Esophagus muscularis mucosa (tissue), 4 donors: ENCODE results near the gene CORIN. TPM values are rescaled to one million over a fixed set of nuclear protein-coding genes. Genes with fewer than 3 reads are reported as not detected.
"Not testable (repeated sequence)": the region's sequence is repeated elsewhere in the genome, so short reads cannot be mapped to it uniquely, and the experiment has no call there.

Experiments used
- DNase-seq: peaks from one replicate; pipeline ENCODE4 v3.0.0-alpha.2; 2017; ENCODE audit errors: extremely low spot score
- H3K27ac ChIP-seq, 4 donors: fragments of 200-600 bp; sonication (generic); replicated peaks in 1 of 4; 1 replicate in 3 of 4; 2 replicates in 1 of 4; pipeline ENCODE4 v1.5.1; 2016 to 2019; ENCODE audit warnings: mild to moderate bottlenecking in 1 of 4
- H3K27me3 ChIP-seq, 4 donors: fragments of 200-600 bp; sonication (generic); one replicate each; pipeline versions ENCODE4 v1.5.1 to v1.6.0; 2016 to 2019
- H3K36me3 ChIP-seq, 4 donors: fragments of 200-600 bp; sonication (generic); one replicate each; pipeline ENCODE4 v1.5.1; 2016 to 2019
- H3K4me1 ChIP-seq, 4 donors: fragments of 200-600 bp; sonication (generic); one replicate each; pipeline ENCODE4 v1.5.1; 2016 to 2019
- H3K4me3 ChIP-seq, 4 donors: fragments of 200-600 bp; sonication (generic); 1 replicate in 2 of 4; 2 replicates in 2 of 4; pipeline ENCODE4 v1.5.1; 2016 to 2019; ENCODE audit warnings: mild to moderate bottlenecking in 4 of 4, moderate library complexity in 1 of 4
- H3K9me3 ChIP-seq, 4 donors: fragments of 200-600 bp; sonication (generic); 1 replicate in 3 of 4; 2 replicates in 1 of 4; pipeline ENCODE4 v1.5.1; 2016 to 2019
- EP300 ChIP-seq: sonication (generic); formaldehyde crosslinking; IDR thresholded peaks from one replicate; pipeline ENCODE4 v1.6.1; 2017; ENCODE audit warnings: antibody characterized with exemption
- POLR2A ChIP-seq: fragments of 450-650 bp; IDR thresholded peaks from one replicate; pipeline ENCODE4 v1.6.1; 2017; ENCODE audit warnings: antibody characterized with exemption, moderate library complexity, mild to moderate bottlenecking, low read depth
- POLR2AphosphoS5 ChIP-seq, 2 donors: sonication (generic); formaldehyde crosslinking; IDR thresholded peaks; one replicate each; pipeline ENCODE4 v1.6.1; 2017; ENCODE audit warnings: antibody characterized with exemption in 2 of 2
- WGBS: methylation state at CpG from one replicate; pipeline ENCODE4 v1.1.5; 2018; 5-methylcytosine and 5-hydroxymethylcytosine counted together
- intact Hi-C: fragments of 100-400 bp; cut with DNase I; formaldehyde crosslinking; loops from one replicate; pipeline ENCODE4 v1.15.1; 2023
- total RNA-seq, 4 donors: library from RNA; depleted of rRNA; stranded (reverse); fragments of >200 nt; gene quantifications; one replicate each; pipeline versions ENCODE4 v1.1.0 to v1.2.1, GENCODE V29; 2016
- TF ChIP-seq, protein P1 (sequence below), 3 experiments: fragments of 200-600 bp in 2 of 3; fragments of 450-650 bp in 1 of 3; sonication (generic) in 2 of 3; IDR thresholded peaks; one replicate each; pipeline ENCODE4 v1.5.1; 2017 to 2019; ENCODE audit warnings: antibody characterized with exemption in 3 of 3, mild to moderate bottlenecking in 2 of 3, moderate library complexity in 1 of 3

Gene CORIN
- total RNA-seq, 4 donors from 2014 or later = 1.2 to 4.8 (median 2.8) TPM

DNA sequence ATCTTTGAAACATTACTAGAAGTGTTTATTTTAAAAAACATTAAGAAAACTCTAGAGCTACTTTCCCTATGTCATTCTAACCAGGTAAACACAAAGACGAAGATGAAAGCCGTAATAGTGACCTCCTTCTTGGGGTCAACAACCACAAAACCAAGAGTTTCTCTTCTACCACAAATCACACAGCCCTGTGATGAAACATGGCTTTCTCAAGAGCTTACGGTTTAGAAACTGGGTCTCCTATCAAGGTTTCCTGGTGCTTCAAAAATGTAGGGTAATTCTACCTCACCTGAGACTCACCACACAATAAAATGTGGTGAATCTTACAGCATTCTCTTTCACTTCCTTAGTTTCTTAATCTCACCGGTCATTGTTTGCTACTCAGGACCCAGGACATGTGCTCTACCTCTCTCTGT is 50.9 kb downstream of the CORIN start:
- WGBS = 83% methylated on average over 4 of the region's 4 CpGs
- intact Hi-C loops = no loop called here

DNA sequence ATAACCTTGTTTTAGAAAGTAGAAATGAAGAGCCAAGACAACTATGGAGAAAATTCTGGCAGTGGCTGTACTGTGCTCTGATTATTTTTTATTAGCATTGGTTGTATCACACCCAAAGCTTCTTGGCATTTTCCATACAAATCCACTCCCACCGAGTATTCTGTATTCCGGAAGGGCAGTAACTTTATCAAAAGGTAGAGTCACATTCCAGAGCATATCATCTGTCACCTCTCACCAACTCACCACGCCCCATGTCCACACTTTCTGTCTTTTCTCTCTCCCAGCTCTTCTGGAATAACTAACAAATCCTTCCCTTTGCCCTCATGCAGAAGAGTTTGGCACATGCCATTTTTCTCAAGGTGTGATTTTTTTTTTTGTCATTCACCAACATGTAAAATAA is 52.7 kb downstream of the CORIN start:
- H3K36me3 ChIP-seq = no peaks in the 10 kb centered on the region
- no peak overlapping the region for H3K4me3 ChIP-seq
- no peak overlapping the region for H3K27ac ChIP-seq
- intact Hi-C loops = no loop called here
- TF ChIP-seq EP300 = no peak
- TF ChIP-seq, protein P1, sequence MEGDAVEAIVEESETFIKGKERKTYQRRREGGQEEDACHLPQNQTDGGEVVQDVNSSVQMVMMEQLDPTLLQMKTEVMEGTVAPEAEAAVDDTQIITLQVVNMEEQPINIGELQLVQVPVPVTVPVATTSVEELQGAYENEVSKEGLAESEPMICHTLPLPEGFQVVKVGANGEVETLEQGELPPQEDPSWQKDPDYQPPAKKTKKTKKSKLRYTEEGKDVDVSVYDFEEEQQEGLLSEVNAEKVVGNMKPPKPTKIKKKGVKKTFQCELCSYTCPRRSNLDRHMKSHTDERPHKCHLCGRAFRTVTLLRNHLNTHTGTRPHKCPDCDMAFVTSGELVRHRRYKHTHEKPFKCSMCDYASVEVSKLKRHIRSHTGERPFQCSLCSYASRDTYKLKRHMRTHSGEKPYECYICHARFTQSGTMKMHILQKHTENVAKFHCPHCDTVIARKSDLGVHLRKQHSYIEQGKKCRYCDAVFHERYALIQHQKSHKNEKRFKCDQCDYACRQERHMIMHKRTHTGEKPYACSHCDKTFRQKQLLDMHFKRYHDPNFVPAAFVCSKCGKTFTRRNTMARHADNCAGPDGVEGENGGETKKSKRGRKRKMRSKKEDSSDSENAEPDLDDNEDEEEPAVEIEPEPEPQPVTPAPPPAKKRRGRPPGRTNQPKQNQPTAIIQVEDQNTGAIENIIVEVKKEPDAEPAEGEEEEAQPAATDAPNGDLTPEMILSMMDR (IDR thresholded peaks at IDR 0.05) = no peak
- no peak for TF ChIP-seq POLR2A
- TF ChIP-seq POLR2AphosphoS5 (IDR thresholded peaks at IDR 0.05) = no peak
- no peaks in the 10 kb centered on the region for H3K27me3 ChIP-seq
- no peaks in the 10 kb centered on the region for H3K4me1 ChIP-seq
- no peak for DNase-seq
- 63% methylated on average over 3 of the region's 3 CpGs for WGBS
- H3K9me3 ChIP-seq = no peaks in the 10 kb centered on the region

More for the DNA sequence above, 50.9 kb downstream of the CORIN start:
- no peaks in the 10 kb centered on the region for H3K27me3 ChIP-seq
- H3K27ac ChIP-seq = no peak overlapping the region
- no peaks in the 10 kb centered on the region for H3K36me3 ChIP-seq
- DNase-seq = no peak
- H3K4me3 ChIP-seq = no peak overlapping the region
- TF ChIP-seq, protein P1 (IDR thresholded peaks at IDR 0.05) = no peak
- TF ChIP-seq POLR2A = no peak
- TF ChIP-seq POLR2AphosphoS5 (IDR thresholded peaks at IDR 0.05) = no peak
- TF ChIP-seq EP300 = no peak
- no peaks in the 10 kb centered on the region for H3K4me1 ChIP-seq
- H3K9me3 ChIP-seq = no peaks in the 10 kb centered on the region

DNA sequence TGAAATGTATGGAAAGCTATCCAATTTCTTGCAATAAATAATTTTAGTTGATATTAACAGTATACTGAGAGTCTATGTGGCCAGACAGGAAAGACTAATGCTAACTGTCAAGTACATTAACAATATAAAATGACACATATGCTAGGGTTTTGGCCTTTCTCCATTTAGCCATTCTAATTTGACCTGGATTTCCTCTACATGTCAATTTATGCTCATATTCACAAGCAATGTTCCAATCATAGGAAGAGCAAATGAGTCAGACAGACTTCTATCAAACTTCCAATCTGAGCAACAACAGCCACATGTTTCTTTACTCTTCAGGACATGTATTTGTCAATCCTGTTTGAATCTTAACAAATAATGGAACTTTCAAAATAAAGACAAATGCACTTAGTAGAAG is 53.6 kb downstream of the CORIN start:
- TF ChIP-seq EP300 = no peak
- H3K27ac ChIP-seq = no peak overlapping the region

DNA sequence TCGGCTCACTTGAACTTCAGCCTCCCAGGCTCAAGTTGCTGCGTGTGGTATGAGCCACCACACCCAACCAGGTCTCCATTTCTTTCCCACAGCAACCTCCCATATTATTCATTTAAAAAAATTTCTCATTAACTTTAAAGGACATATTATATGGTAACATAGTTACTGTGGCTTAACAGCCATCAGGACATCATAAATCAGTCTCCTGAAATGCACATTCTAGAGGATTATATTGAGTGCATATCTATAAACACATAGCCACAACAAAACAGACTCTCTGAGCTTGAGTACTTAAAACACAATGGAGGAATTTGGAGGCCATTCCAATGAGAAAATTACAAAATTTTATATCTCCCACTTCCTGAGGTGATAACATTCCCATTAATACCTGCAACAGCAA is 61.5 kb downstream of the CORIN start:
- H3K9me3 ChIP-seq = no peaks in the 10 kb centered on the region
- intact Hi-C loops = no loop called here
- no peak for TF ChIP-seq POLR2A
- no peak for TF ChIP-seq EP300
- 90% methylated on average over 2 of the region's 2 CpGs for WGBS
- H3K27ac ChIP-seq = no peak overlapping the region
- H3K36me3 ChIP-seq = no peaks in the 10 kb centered on the region
- no peak for DNase-seq
- no peaks in the 10 kb centered on the region for H3K27me3 ChIP-seq
- no peak overlapping the region for H3K4me3 ChIP-seq
- no peaks in the 10 kb centered on the region for H3K4me1 ChIP-seq

More for the DNA sequence above, 53.6 kb downstream of the CORIN start:
- Histone ChIP-seq H3K36me3 (no peaks in the 10 kb centered on the region), H3K9me3 (no peaks in the 10 kb centered on the region), H3K27me3 (no peaks in the 10 kb centered on the region), H3K4me3 (no peak overlapping the region), H3K4me1 (no peaks in the 10 kb centered on the region)
- no peak for DNase-seq
- intact Hi-C loops = no loop called here

DNA sequence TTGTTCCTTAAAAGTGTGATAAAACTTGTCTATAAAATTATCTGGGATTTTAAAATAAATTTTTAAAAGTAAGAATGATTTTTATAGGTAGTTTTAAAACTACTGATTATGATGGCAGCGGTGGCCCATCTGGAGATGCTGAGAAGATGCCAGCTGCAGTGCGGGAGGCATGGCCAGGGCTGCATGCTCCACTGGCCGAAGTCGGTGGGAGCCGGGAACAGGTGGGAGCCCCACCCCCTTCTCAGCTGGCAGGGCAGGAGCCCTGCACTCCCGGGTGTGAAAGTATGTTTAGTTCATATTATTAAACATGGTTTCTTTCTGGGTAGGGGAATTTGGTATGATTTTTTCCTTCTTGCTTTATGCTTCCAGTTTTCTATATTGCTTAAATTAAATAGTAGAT is 63.8 kb downstream of the CORIN start:
- no peak overlapping the region for H3K4me3 ChIP-seq
- 69% methylated on average over 6 of the region's 6 CpGs for WGBS
- no peaks in the 10 kb centered on the region for H3K4me1 ChIP-seq
- H3K27me3 ChIP-seq = no peaks in the 10 kb centered on the region
- H3K9me3 ChIP-seq = no peaks in the 10 kb centered on the region
- no peaks in the 10 kb centered on the region for H3K36me3 ChIP-seq
- TF ChIP-seq EP300 (no peak), POLR2AphosphoS5 (IDR thresholded peaks at IDR 0.05) (no peak), POLR2A (no peak)
- TF ChIP-seq, protein P1 (IDR thresholded peaks at IDR 0.05) = no peak
- intact Hi-C loops = no loop called here
- DNase-seq = no peak
- H3K27ac ChIP-seq = no peak overlapping the region

DNA sequence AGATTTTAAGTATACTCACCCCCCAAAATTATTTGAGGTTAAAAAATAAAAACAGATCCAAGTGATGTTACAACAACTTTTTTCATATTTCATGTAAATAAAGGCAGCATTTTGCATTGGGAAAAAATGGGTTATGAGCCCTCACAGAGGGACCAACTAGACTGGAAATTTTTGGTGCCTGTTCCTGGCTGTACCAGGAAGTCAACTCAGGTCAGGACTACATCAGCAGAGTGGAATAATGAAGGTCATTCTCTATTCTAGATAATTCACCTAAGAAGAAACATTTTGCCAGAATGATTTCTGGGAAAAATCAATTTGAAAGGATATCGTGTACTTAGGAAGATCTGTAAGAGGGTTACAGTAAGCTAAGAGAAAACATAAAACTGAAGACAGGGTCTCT is 66.8 kb downstream of the CORIN start:
- intact Hi-C loops = no loop called here

DNA sequence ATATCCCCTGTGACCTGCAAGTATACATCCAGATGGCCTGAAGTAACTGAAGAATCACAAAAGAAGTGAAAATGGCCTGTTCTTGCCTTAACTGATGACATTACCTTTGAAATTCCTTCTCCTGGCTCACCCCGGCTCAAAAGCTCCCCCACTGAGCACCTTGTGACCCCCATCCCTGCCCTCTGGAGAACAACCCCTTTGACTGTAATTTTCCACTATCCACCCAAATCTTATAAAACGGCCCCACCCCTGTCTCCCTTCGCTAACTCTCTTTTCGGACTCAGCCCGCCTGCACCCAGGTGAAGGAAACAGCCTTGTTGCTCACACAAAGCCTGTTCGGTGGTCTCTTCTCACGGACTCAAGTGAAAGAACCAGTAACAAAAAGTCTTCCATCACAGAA is 69.9 kb downstream of the CORIN start:
- H3K36me3 ChIP-seq, DNase-seq, H3K27ac ChIP-seq, H3K27me3 ChIP-seq, H3K9me3 ChIP-seq, H3K4me3 ChIP-seq, intact Hi-C loops, H3K4me1 ChIP-seq: not testable (repeated sequence)
- 93% methylated on average over 7 of the region's 7 CpGs for WGBS

More for the DNA sequence above, 66.8 kb downstream of the CORIN start:
- peaks cover 0 to 5% (median 0%) of the 10 kb centered on the region in 4 donors for H3K4me1 ChIP-seq
- H3K9me3 ChIP-seq = no peaks in the 10 kb centered on the region
- no peak overlapping the region for H3K27ac ChIP-seq
- no peak overlapping the region for H3K4me3 ChIP-seq
- DNase-seq = no peak
- TF ChIP-seq, protein P1 (IDR thresholded peaks at IDR 0.05) = no peak
- TF ChIP-seq EP300 (no peak), POLR2AphosphoS5 (IDR thresholded peaks at IDR 0.05) (no peak), POLR2A (no peak)
- 72% methylated on average over 1 of the region's 1 CpG for WGBS
- no peaks in the 10 kb centered on the region for H3K36me3 ChIP-seq
- H3K27me3 ChIP-seq = no peaks in the 10 kb centered on the region
